SU-DHL-6 (cell line): ENCODE results near the gene AATK.

ENCODE experiments used
- H2AFZ ChIP-seq: fragments of 200-600 bp; sonication (generic); 2 replicates; pipeline ENCODE4 v1.6.1; 2014; ENCODE audit warnings: low read depth, mild to moderate bottlenecking, moderate library complexity, mixed read lengths, antibody characterized with exemption, low read length; ENCODE audit not compliant: severe bottlenecking
- H3F3A ChIP-seq: fragments of 200-600 bp; shearing (Covaris generic); 2 replicates; pipeline ENCODE4 v1.6.0; 2016; ENCODE audit warnings: antibody characterized with exemption, mild to moderate bottlenecking; ENCODE audit not compliant: insufficient read depth
- H3K27ac ChIP-seq: fragments of 200-600 bp; sonication (generic); 2 replicates; pipeline ENCODE4 v1.5.1; 2016; ENCODE audit warnings: low read depth, mild to moderate bottlenecking, low read length, moderate library complexity, mixed read lengths
- H3K27me3 ChIP-seq: fragments of 200-600 bp; sonication (generic), shearing (Covaris generic); 2 replicates; pipeline ENCODE4 v1.6.0; 2014; ENCODE audit warnings: mild to moderate bottlenecking, low read length
- H3K36me3 ChIP-seq: fragments of 200-600 bp; sonication (generic); 2 replicates; pipeline ENCODE4 v1.6.1; 2014; ENCODE audit warnings: mild to moderate bottlenecking, low read length, mixed read lengths
- H3K4me2 ChIP-seq: fragments of 300-600, 200-600 bp; shearing (Covaris generic), sonication (generic); 2 replicates; pipeline ENCODE4 v1.6.0; 2014; ENCODE audit warnings: low read length, low read depth, mild to moderate bottlenecking; ENCODE audit not compliant: poor library complexity, severe bottlenecking
- H3K4me3 ChIP-seq: fragments of 200-600 bp; sonication (generic); 2 replicates; pipeline ENCODE4 v1.5.1; 2014; ENCODE audit warnings: antibody characterized with exemption, low read length, mild to moderate bottlenecking, mixed read lengths; ENCODE audit not compliant: insufficient read depth, poor library complexity, severe bottlenecking
- H3K79me2 ChIP-seq: fragments of 200-600 bp; sonication (generic); 2 replicates; pipeline ENCODE4 v1.6.1; 2014; ENCODE audit warnings: mild to moderate bottlenecking, low read length, moderate library complexity; ENCODE audit not compliant: insufficient read depth
- H3K9ac ChIP-seq: fragments of 200-600 bp; sonication (generic); 2 replicates; pipeline ENCODE4 v1.7.0; 2014; ENCODE audit warnings: mild to moderate bottlenecking, low read length
- H3K9me2 ChIP-seq: fragments of 200-600 bp; sonication (generic); replicated peaks from 2 replicates; pipeline ENCODE4 v1.6.1; 2014; ENCODE audit warnings: low read length; ENCODE audit not compliant: insufficient read depth
- H3K9me3 ChIP-seq: fragments of 200-600 bp; sonication (generic); 2 replicates; pipeline ENCODE4 v1.6.1; 2014; ENCODE audit warnings: low read length, mixed read lengths; ENCODE audit not compliant: insufficient read depth
- H4K20me1 ChIP-seq: fragments of 200-600 bp; sonication (generic); 2 replicates; pipeline ENCODE4 v1.6.1; 2014; ENCODE audit warnings: low read depth, mild to moderate bottlenecking, antibody characterized with exemption, low read length, moderate library complexity, mixed read lengths
- EZH2phosphoT487 ChIP-seq: fragments of 200-600 bp; sonication (generic), shearing (Covaris generic); conservative IDR thresholded peaks from 2 replicates; pipeline ENCODE4 v1.6.1; 2018; ENCODE audit warnings: mild to moderate bottlenecking, antibody characterized with exemption, low read length, moderate library complexity, mixed read lengths
- TF ChIP-seq, protein P1 (sequence below): fragments of 200-600 bp; sonication (generic); IDR thresholded peaks from one replicate; pipeline ENCODE4 v1.5.1; 2017; ENCODE audit warnings: antibody characterized with exemption, mild to moderate bottlenecking, low read length, moderate library complexity; ENCODE audit not compliant: insufficient read depth, poor library complexity, severe bottlenecking

The AATK gene

DNA sequence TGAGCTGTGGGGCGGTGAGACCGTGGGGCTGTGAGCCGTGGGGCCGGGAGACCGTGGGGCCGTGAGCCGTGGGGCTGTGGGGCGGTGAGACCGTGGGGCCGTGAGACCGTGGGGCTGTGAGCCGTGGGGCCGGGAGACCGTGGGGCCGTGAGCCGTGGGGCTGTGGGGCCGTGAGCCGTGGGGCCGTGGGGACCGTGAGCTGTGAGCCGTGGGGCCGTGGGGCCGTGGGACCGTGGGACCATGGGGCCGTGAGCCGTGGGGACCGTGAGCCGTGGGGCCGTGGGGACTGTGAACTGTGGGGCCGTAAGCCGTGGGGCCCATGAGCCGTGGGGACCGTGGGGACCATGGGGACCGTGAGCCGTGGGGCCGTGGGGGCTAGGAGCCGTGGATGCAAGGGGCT lies 25.3 kb downstream of the AATK start:
- TF ChIP-seq, protein P1, sequence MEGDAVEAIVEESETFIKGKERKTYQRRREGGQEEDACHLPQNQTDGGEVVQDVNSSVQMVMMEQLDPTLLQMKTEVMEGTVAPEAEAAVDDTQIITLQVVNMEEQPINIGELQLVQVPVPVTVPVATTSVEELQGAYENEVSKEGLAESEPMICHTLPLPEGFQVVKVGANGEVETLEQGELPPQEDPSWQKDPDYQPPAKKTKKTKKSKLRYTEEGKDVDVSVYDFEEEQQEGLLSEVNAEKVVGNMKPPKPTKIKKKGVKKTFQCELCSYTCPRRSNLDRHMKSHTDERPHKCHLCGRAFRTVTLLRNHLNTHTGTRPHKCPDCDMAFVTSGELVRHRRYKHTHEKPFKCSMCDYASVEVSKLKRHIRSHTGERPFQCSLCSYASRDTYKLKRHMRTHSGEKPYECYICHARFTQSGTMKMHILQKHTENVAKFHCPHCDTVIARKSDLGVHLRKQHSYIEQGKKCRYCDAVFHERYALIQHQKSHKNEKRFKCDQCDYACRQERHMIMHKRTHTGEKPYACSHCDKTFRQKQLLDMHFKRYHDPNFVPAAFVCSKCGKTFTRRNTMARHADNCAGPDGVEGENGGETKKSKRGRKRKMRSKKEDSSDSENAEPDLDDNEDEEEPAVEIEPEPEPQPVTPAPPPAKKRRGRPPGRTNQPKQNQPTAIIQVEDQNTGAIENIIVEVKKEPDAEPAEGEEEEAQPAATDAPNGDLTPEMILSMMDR, result no peak
- TF ChIP-seq EZH2phosphoT487, result no peak
- H4K20me1 ChIP-seq, result no peaks in the 10 kb centered on the region
- H3K9ac ChIP-seq, result no peak overlapping the region
- H3K27me3 ChIP-seq, result no peaks in the 10 kb centered on the region
- no peaks in the 10 kb centered on the region for H3K9me2 ChIP-seq
- no peak overlapping the region for H3K4me3 ChIP-seq
- no peaks in the 10 kb centered on the region for H3F3A ChIP-seq
- H2AFZ ChIP-seq, result no peak overlapping the region
- H3K36me3 ChIP-seq, result no peaks in the 10 kb centered on the region
- H3K27ac ChIP-seq, result no peak overlapping the region
- no peaks in the 10 kb centered on the region for H3K79me2 ChIP-seq
- H3K9me3 ChIP-seq, result no peaks in the 10 kb centered on the region; the same call in 1 of the 2 replicates
- H3K4me2 ChIP-seq, result no peak overlapping the region

DNA sequence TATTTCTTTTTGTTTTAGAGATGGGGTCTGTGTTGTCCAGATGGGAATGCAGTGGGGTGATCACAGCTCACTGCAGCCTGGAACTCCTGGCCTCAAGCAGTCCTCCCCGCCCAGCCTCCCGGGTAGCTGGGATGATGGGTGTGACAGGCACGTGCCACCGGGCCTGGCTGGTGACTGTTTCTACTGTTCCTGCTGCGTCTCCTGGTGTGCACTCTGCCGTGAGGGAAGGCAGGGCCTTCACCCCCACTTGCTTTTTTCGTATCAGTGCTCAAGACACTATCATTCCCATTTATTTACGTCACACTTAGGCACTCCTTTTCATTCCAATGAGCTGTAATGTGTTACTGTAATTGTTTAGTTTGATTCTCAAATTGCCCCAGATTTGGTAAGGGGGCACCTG lies 26.0 kb downstream of the AATK start:
- Histone ChIP-seq H3K9ac (no peak overlapping the region), H4K20me1 (no peaks in the 10 kb centered on the region), H3K79me2 (no peaks in the 10 kb centered on the region), H3K27me3 (no peaks in the 10 kb centered on the region), H3K9me2 (no peaks in the 10 kb centered on the region), H3K4me2 (no peak overlapping the region), H3K4me3 (no peak overlapping the region), H3K27ac (no peak overlapping the region), H3K9me3 (no peaks in the 10 kb centered on the region; the same call in 1 of the 2 replicates), H3F3A (no peaks in the 10 kb centered on the region), H2AFZ (no peak overlapping the region), H3K36me3 (no peaks in the 10 kb centered on the region)
- TF ChIP-seq, protein P1, result no peak
- no peak for TF ChIP-seq EZH2phosphoT487

DNA sequence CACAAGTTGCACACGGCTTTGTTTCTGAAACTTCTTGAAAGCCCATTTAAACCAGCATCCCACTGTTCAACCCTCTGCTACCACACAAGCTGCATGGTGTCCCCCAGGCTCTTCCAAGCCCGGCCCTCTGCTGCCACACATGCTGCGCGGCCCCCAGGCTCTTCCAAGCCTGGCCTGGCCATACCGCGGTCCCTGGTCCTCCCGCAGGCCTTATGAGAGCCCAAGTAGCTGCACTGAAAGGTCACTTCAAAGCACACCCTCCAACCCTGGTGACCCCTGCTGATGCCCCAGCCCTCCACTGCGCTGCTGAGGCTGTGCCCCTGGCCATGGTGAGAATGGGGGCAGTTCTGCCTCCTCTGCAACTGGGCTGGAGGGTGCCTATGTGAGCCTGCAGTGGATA lies 26.6 kb downstream of the AATK start:
- no peak for TF ChIP-seq EZH2phosphoT487
- TF ChIP-seq, protein P1, result no peak
- H3K27me3 ChIP-seq, result no peaks in the 10 kb centered on the region
- no peak overlapping the region for H3K4me2 ChIP-seq
- H2AFZ ChIP-seq, result no peak overlapping the region
- no peaks in the 10 kb centered on the region for H3K36me3 ChIP-seq
- no peaks in the 10 kb centered on the region for H3K79me2 ChIP-seq
- H3K27ac ChIP-seq, result no peak overlapping the region
- H3K9me2 ChIP-seq, result no peaks in the 10 kb centered on the region
- no peaks in the 10 kb centered on the region; the same call in 1 of the 2 replicates for H3K9me3 ChIP-seq
- no peaks in the 10 kb centered on the region for H4K20me1 ChIP-seq
- no peak overlapping the region for H3K9ac ChIP-seq
- no peaks in the 10 kb centered on the region for H3F3A ChIP-seq
- no peak overlapping the region for H3K4me3 ChIP-seq

DNA sequence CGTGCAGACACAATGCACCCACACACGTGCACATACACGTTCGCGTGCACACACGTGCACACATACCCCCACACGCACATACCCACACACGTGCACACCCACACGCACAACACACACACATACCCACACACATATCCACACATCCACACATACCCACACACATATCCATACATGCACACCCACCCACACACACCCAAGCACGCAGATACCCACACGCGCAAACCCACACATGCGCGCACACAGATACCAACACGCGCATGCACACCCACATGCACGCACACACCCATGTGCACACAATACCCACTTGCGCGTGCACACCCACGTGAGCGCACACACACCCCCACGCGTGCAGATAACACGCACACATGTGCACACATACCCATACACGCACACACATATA lies 27.5 kb downstream of the AATK start:
- no peaks in the 10 kb centered on the region for H4K20me1 ChIP-seq
- H3K79me2 ChIP-seq, result no peaks in the 10 kb centered on the region
- H3K9ac ChIP-seq, result no peak overlapping the region
- no peaks in the 10 kb centered on the region for H3K9me2 ChIP-seq
- H3K4me3 ChIP-seq, result no peak overlapping the region
- no peak overlapping the region for H3K4me2 ChIP-seq
- TF ChIP-seq, protein P1, result no peak
- no peak for TF ChIP-seq EZH2phosphoT487
- H3K27ac ChIP-seq, result no peak overlapping the region
- no peaks in the 10 kb centered on the region for H3K36me3 ChIP-seq
- no peaks in the 10 kb centered on the region for H3K27me3 ChIP-seq
- no peaks in the 10 kb centered on the region; the same call in 1 of the 2 replicates for H3K9me3 ChIP-seq
- no peaks in the 10 kb centered on the region for H3F3A ChIP-seq
- no peak overlapping the region for H2AFZ ChIP-seq
